ENCODE data around the gene FKTN. TPM values are rescaled to one million over a fixed set of nuclear protein-coding genes. Genes with fewer than 3 reads are reported as not detected.

The FKTN gene
- total and polyA plus RNA-seq, 9 of the 15 experiments (the other 6 are each of a cell fraction or from before 2014, with no cell fraction given): 5.4 to 16.3 (median 10.4) TPM

GRCh38 chr9:105672711-105673234 lies 114.8 kb downstream of the FKTN start (continued):
- TF ChIP-seq CREB1 (IDR thresholded peaks at IDR 0.05) (no peak), CREB1 (CRISPR knock-in tag; IDR thresholded peaks at IDR 0.05) (peak; percentile 59; the same call in 1 of the 2 replicates), JUND (IDR thresholded peaks at IDR 0.05; ENCODE audit: borderline replicate concordance, low read depth, low read length) (peak; percentile 52; the same call in 1 of the 2 replicates), JUND (tag; IDR thresholded peaks at IDR 0.05; ENCODE audit: borderline replicate concordance, low read depth, low read length) (peak; percentile 27; the same call in 2 of the 3 replicates), RAD51 (IDR thresholded peaks at IDR 0.05; ENCODE audit: borderline replicate concordance, low read depth) (no peak), TRIM28 (IDR thresholded peaks at IDR 0.05) (no peak), GABPA (tag; conservative IDR thresholded peaks at IDR 0.05; ENCODE audit: low read depth) (peak; percentile 85), TCF3 (CRISPR knock-in tag; IDR thresholded peaks at IDR 0.05) (0 out of 2 replicates have a peak, but pooled peaks have one; percentile 13)
- TF ChIP-seq, protein P1, sequence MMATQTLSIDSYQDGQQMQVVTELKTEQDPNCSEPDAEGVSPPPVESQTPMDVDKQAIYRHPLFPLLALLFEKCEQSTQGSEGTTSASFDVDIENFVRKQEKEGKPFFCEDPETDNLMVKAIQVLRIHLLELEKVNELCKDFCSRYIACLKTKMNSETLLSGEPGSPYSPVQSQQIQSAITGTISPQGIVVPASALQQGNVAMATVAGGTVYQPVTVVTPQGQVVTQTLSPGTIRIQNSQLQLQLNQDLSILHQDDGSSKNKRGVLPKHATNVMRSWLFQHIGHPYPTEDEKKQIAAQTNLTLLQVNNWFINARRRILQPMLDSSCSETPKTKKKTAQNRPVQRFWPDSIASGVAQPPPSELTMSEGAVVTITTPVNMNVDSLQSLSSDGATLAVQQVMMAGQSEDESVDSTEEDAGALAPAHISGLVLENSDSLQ (IDR thresholded peaks at IDR 0.05): peak; percentile 93

GRCh38 chr9:105673850-105674387 lies 116.0 kb downstream of the FKTN start:
- Histone ChIP-seq H3K36me3 (ENCODE audit: control insufficient read depth, insufficient read depth, low read length) (no peaks in the 10 kb centered on the region), H4K20me1 (replicated peaks; ENCODE audit: control insufficient read depth, insufficient read depth, low read length) (no peaks in the 10 kb centered on the region), H3K9ac (ENCODE audit: insufficient read depth in 1 of 2, low read depth in 2 of 2, low read length in 2 of 2) (no peak overlapping the region), H3K4me2 (ENCODE audit: insufficient read depth, low read length) (no peak overlapping the region), H3K27me3 (ENCODE audit: control insufficient read depth in 2 of 2, insufficient read depth in 2 of 2, low read length in 2 of 2) (no peaks in the 10 kb centered on the region), H2AFZ (ENCODE audit: low read depth, low read length) (no peak overlapping the region; the same call in 1 of the 2 replicates), H3K9me3 (replicated peaks; ENCODE audit: control insufficient read depth, insufficient read depth, low read depth, low read length) (no peaks in the 10 kb centered on the region), H3K9me1 (ENCODE audit: control insufficient read depth, insufficient read depth, low read length) (no peaks in the 10 kb centered on the region), H3K79me2 (ENCODE audit: control insufficient read depth, insufficient read depth, low read length) (no peaks in the 10 kb centered on the region), H3K4me1 (replicated peaks in 1 of 2; ENCODE audit: control insufficient read depth in 2 of 2, insufficient read depth in 2 of 2, low read length in 2 of 2) (peaks cover 0 to 24% of the 10 kb centered on the region in 2 experiments; a peak in 4 of 5 replicates), H3K4me3 (no peak overlapping the region), H3K27ac (ENCODE audit: extremely low read depth, low read depth, low read length) (no peak overlapping the region)
- no peak for ATAC-seq
- POLR2A ChIA-PET: no interaction called here
- intact Hi-C loops (cut with micrococcal nuclease) (no loop called here), in situ Hi-C loops (cut with MboI) (no loop called here)
- FAIRE-seq: no peak
- no peak for TF ChIP-seq PYGO2 (tag; IDR thresholded peaks at IDR 0.05)
- no peak for TF ChIP-seq POU5F1 (IDR thresholded peaks at IDR 0.05; ENCODE audit: borderline replicate concordance, low read depth, low read length, partially characterized antibody)
- no peak for TF ChIP-seq GTF2A2 (tag; IDR thresholded peaks at IDR 0.05)
- TF ChIP-seq KLF1 (tag; IDR thresholded peaks at IDR 0.05): no peak
- TF ChIP-seq TRIM24 (IDR thresholded peaks at IDR 0.05): no peak
- TF ChIP-seq ARNT (IDR thresholded peaks at IDR 0.05): no peak
- TF ChIP-seq ZNF780A (CRISPR knock-in tag; IDR thresholded peaks at IDR 0.05): no peak
- no peak for TF ChIP-seq NONO (IDR thresholded peaks at IDR 0.05; ENCODE audit: low read depth in 2 of 2, low read length in 1 of 2)
- TF ChIP-seq, protein P2, sequence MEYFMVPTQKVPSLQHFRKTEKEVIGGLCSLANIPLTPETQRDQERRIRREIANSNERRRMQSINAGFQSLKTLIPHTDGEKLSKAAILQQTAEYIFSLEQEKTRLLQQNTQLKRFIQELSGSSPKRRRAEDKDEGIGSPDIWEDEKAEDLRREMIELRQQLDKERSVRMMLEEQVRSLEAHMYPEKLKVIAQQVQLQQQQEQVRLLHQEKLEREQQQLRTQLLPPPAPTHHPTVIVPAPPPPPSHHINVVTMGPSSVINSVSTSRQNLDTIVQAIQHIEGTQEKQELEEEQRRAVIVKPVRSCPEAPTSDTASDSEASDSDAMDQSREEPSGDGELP (CRISPR knock-in tag; IDR thresholded peaks at IDR 0.05; ENCODE audit: borderline replicate concordance): no peak
- TF ChIP-seq HDAC6 (IDR thresholded peaks at IDR 0.05; ENCODE audit: low read depth, low read length): no peak
- no peak for TF ChIP-seq FOXA3 (CRISPR knock-in tag; conservative IDR thresholded peaks at IDR 0.05 in 1 of 2, IDR thresholded peaks at IDR 0.05 in 1 of 2)
- TF ChIP-seq TEAD1 (CRISPR knock-in tag; IDR thresholded peaks at IDR 0.05): no peak
- CTCF ChIA-PET (ENCODE audit: low intra/inter-chr PET ratio): no interaction called here
- 40% methylated on average over 3 of the region's 3 CpGs for WGBS (ENCODE audit: insufficient coverage, low coverage, missing lambda C conversion rate)
- no peak for DNase-seq (ENCODE audit: extremely low read depth in 1 of 4, low spot score in 3 of 4)
- no TSS peak for BruUV-seq (replicated peaks)
